Activated CD4-positive, alpha-beta T cell treated with anti-CD3 and anti-CD28 coated beads, Interleukin-2, Interleukin-6, amounts not matched to agents 100 ng/mL and 50 ng/mL, durations not matched to agents 16 hours and 8 hours (primary cell): Measurements from ENCODE around the gene INPP5K.
"Not testable (repeated sequence)": the region's sequence is repeated elsewhere in the genome, so short reads cannot be mapped to it uniquely, and the experiment has no call there.

ENCODE experiments used
- DNase-seq: peaks from one replicate; pipeline ENCODE4 v3.0.0-alpha.2; 2020

Gene INPP5K

GRCh38 chr17:1516388-1517161 lies at the start of gene INPP5K:
INPP5K (minus strand) TSS chr17:1516612; CDS start chr17:1516499, 113 bp downstream.
- peak; percentile 98 for DNase-seq

DNA sequence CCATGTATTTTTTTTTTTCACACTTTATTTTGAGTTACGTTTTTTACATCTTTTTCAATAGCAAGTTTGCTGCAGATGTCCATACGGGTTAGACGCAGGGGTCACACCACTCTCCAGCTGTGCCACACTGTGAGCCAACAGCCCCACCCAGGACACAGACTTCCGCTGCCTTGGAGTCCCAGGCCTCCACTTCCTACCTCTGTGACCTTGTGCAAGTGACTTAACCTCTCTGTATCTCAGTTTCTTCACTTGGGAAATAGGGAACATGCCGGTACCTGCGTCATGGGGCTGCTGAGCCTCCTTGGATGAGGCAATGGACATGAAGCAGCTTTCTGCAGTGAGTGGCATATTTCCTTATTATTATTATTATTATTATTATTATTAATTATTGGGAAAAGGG lies 49.5 kb upstream of the INPP5K start:
- no peak for DNase-seq

- DNase-seq = no peak
Observed at GRCh38 chr17:1563786-1564613, 47.6 kb upstream of the INPP5K start.

- DNase-seq = not testable (repeated sequence)
Observed at GRCh38 chr17:1563471-1563785, 47.0 kb upstream of the INPP5K start.

GRCh38 chr17:1562176-1562643 lies 45.8 kb upstream of the INPP5K start:
- no peak for DNase-seq

DNA sequence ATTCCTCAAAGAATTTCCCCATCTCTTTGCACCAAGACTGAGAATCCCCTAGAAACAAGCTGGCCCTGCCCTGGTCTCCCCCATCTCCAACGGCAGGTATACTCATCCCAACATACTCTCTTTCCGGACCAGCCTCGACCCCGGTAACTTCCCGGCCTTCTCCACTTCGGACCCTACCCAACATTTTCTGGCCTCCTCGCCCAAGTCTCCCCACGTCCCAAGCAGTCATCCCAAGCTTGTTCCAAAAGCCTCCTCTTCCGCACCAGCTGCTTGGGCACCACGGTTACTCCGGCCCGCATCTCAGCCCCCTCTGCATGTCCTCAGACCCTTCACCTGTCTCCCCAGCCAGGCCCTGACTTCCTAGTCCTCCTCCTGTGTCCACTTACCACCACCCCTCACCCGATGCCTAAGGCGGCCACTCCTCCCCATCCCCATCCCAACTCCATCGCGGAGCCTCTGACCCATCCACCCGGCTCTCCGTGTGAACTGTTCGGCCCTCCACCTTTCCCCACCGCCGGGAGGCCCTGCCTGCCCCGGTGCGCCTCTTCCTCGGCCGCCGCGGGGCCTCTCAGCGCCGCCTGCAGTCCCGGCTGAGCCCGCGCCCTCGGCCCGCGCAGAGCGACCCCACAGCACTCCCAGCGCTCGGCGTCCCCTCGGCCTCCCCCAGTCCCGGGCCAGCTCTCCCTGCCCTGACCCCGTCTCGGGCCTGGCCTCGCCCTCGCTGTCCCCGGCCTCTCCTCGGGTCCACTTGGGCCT lies 45.2 kb upstream of the INPP5K start:
- peak; percentile 43 for DNase-seq

- no peak for DNase-seq
Observed at GRCh38 chr17:1560858-1561355, 44.5 kb upstream of the INPP5K start.

DNA sequence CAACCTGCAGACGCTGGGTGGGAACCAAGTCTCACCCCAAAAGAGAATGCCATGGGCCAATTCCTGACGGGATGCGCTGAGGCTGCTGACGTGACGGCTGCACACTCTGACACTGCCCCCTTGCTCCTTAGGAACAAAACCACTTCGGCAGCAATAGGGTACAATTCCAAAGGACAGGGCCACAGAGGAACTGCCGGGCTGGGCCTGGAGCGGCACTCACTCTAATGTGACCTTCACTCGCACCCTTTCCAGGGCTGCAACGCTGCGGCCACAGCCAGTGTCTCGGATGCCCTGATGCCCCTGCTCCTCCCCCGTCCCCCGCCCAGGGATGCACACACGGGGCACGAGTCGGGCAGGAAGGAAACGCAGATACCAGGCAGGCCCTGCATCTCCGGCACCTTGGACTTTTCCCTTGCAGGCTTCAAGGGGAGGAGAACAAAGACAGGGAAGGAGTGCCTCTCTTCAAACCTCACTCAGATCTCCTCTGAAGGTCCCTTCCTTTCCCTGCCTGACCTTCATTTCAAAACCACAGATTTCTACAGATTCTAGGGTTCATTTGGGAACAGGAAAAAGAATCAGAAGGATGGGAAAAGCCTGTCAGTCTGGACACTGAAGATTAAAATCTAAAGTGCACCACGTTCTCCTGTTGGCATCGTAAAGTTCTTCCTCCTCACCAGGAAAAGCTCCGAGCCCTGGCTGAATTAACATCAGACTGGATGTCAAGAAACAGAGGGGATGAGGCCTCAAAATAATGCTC lies 43.9 kb upstream of the INPP5K start:
- no peak for DNase-seq

GRCh38 chr17:1559047-1560043 lies 42.9 kb upstream of the INPP5K start:
- no peak for DNase-seq

GRCh38 chr17:1558401-1558800 lies 42.0 kb upstream of the INPP5K start:
- DNase-seq = no peak

GRCh38 chr17:1557355-1558095 lies 41.1 kb upstream of the INPP5K start:
- DNase-seq = no peak

- no peak for DNase-seq
Observed at GRCh38 chr17:1555651-1556471, 39.4 kb upstream of the INPP5K start.

DNA sequence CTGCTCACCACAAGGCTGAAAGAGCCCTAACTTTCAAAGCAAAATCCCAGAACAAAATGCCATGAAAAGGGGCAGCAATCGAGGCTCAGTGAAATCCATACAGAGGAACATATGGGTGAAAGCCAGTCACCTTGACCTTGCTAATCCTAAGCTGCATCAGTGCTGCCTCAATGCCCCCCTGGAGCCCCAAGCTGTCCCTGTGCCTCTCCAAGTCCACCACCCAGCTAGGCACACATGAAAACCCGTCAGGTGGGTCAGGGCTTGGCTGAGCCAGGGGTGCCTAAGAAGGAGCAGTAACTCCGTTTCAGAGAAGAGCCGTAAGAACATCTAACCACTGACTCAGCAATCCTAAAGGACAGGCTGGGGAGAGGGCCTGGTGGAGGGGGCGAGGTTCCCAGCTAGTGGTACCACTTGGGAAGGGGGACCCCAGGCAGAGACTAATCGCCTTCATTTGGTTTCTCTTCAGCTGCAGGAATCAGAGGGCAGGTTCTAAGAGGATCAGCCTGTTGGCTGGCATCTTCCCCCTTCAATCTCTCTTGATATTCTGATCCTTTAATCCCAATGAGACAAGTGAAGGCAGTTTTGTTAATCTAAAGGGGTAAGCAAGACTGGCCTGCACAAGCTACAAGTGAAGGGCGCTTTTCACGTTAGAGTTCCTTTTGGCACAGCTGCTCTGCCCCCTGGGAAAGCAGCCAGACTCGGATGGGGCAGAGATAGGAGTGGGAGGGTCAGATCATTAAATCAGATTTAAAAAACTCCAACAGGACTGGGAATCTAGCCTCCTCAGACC lies 38.5 kb upstream of the INPP5K start:
- DNase-seq = no peak

DNA sequence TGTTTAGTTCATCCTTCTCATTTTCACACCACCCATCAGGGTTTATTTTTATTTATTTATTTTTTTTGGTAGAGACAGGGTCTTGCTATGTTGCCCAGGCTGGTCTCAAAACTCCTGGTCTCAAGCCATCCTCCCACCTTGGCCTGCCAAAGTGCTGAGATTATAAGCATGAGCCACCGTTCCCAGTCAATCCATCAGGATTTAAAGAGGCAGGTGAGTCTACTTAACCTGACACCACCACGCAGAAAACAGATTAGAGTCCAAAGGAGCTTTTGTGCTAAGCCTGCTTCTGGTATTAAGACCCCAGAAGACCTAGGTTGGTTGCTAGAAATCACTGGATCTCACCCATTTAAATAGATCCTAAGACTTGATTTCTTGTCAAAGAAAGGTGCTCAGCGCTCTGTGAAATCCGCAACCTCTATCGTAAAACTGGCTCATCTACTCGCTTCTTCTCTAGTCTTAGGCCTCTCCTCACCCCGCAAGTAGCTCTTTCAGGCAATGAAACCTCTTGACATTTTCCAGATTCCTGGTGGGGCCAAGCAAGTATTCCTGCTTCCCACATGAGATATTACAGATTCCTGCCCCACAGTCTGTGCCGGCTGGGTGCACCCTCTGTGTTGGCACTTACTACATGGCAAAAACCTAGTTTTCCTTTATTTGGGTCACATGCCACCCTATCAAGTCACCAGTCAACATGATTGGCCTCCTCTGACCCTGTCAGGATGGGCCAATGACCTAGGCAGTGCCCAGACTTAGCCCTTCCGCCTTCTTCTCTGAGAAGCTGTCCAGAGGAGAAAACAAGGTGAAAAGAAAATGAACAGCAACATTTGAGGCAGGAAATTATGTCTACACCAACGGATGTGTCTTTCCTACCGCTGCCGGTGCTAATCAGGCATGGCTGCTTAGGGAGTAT lies 37.2 kb upstream of the INPP5K start:
- no peak for DNase-seq

DNA sequence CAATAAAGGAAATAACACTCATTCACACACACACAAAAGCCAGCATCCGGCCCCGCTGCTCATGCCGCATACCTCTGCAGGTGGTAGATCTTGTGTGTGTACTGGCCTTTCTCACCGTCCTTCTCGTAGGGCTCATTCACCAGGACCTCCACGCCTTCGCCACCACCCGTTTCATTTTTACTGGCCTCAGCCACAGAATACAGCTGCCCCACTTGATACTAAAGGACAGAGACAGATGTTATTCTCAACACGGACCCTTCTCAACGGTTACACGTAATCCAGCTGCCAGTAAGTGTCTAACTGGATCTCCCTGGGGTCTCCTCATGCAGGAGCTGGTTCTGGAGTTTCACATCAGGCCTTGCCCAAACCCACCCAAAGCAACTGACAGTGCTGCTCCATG lies 36.5 kb upstream of the INPP5K start:
- DNase-seq = no peak

DNA sequence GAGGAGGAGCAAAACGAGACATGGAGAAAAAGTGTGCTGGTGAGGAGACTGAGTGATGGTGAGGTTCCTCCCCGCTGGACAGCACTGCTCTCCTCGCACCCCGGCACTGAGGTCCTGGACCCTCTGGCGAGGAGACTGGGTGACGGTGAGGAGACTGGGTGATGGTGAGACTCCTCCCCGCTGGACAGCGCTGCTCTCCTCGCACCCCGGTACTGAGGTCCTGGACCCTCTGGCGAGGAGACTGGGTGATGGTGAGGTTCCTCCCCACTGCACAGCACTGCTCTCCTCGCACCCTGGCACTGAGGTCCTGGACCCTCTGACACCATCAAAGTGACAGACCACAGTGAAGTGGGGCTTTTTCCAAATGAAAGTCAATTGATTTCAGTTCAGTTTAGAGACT lies 35.3 kb upstream of the INPP5K start:
- no peak for DNase-seq

- no peak for DNase-seq
Observed at GRCh38 chr17:1548032-1548431, 31.6 kb upstream of the INPP5K start.
